BE2C (cell line): ENCODE measurements around the gene TSACC.

Experiments
- DNase-seq: peaks from one replicate; pipeline ENCODE4 v3.0.0-alpha.2; 2020
- H3K27me3 ChIP-seq: fragments of 250-450 bp; sonication (Bioruptor Pico); 2 replicates; pipeline ENCODE4 v1.5.1; 2020; ENCODE audit warnings: mild to moderate bottlenecking
- H3K36me3 ChIP-seq: fragments of 250-450 bp; sonication (Bioruptor Pico); 2 replicates; pipeline ENCODE4 v1.5.1; 2020; ENCODE audit warnings: mild to moderate bottlenecking
- H3K4me1 ChIP-seq: fragments of 250-450 bp; sonication (Bioruptor Pico); 2 replicates; pipeline ENCODE4 v1.5.1; 2020
- H3K4me3 ChIP-seq: 2 replicates; pipeline ENCODE4 v1.5.1; 2011; ENCODE audit warnings: low read depth, low read length
- H3K9me3 ChIP-seq: fragments of 250-450 bp; sonication (Bioruptor Pico); 2 replicates; pipeline ENCODE4 v1.5.1; 2020
- TF ChIP-seq, protein P1 (sequence below): IDR thresholded peaks from 2 replicates; pipeline ENCODE4 v1.5.1; 2012; ENCODE audit warnings: mild to moderate bottlenecking, low read depth, low read length

Gene TSACC

DNA sequence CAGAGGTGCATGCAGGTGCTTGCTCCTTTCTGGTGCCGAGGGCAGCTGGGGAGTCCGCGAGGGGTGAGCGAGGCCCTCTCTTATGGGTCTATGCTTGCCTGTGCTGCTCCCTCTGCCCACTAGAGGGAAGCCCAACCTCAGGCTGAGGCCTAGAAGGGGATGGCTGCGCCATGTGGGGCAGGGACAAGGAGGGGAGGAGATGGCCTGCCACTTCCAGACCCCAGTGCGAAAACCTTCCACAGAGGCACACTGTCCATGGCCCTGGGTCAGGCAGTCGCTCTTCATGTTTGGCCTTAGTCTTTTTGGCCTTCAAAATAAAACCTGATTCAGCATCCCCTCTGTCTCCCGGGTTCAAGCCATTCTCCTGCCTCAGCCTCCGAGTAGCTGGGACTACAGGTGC is 44.7 kb downstream of the TSACC start:
- TF ChIP-seq, protein P1, sequence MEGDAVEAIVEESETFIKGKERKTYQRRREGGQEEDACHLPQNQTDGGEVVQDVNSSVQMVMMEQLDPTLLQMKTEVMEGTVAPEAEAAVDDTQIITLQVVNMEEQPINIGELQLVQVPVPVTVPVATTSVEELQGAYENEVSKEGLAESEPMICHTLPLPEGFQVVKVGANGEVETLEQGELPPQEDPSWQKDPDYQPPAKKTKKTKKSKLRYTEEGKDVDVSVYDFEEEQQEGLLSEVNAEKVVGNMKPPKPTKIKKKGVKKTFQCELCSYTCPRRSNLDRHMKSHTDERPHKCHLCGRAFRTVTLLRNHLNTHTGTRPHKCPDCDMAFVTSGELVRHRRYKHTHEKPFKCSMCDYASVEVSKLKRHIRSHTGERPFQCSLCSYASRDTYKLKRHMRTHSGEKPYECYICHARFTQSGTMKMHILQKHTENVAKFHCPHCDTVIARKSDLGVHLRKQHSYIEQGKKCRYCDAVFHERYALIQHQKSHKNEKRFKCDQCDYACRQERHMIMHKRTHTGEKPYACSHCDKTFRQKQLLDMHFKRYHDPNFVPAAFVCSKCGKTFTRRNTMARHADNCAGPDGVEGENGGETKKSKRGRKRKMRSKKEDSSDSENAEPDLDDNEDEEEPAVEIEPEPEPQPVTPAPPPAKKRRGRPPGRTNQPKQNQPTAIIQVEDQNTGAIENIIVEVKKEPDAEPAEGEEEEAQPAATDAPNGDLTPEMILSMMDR = peak; percentile 94
- H3K4me1 ChIP-seq = peaks cover 8% of the 10 kb centered on the region
- peak; percentile 89 for DNase-seq
- no peaks in the 10 kb centered on the region for H3K9me3 ChIP-seq
- H3K36me3 ChIP-seq = no peaks in the 10 kb centered on the region
- H3K4me3 ChIP-seq = no peak overlapping the region
- H3K27me3 ChIP-seq = no peaks in the 10 kb centered on the region

DNA sequence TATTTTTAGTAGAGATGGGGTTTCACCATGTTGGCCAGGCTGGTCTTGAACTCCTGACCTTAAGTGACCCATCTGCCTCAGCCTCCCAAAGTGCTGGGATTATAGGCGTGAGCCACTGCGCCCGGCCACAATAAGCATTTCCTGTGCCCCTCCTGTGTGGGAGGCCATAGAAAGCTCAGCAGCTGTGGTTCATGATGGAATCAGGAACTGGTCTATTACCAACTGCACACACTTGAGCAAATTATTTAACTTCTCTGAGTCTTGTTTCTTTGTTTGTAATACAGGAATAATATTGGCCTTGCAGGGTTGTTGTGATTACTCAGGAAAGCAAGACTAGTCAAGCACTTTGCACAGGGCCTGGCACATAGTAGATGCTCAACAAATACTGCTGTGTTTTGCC is 45.7 kb downstream of the TSACC start:
- Histone ChIP-seq H3K4me1 (peaks cover 8% of the 10 kb centered on the region), H3K27me3 (no peaks in the 10 kb centered on the region), H3K36me3 (no peaks in the 10 kb centered on the region), H3K4me3 (no peak overlapping the region), H3K9me3 (no peaks in the 10 kb centered on the region)
- DNase-seq = no peak
- TF ChIP-seq, protein P1 = no peak

DNA sequence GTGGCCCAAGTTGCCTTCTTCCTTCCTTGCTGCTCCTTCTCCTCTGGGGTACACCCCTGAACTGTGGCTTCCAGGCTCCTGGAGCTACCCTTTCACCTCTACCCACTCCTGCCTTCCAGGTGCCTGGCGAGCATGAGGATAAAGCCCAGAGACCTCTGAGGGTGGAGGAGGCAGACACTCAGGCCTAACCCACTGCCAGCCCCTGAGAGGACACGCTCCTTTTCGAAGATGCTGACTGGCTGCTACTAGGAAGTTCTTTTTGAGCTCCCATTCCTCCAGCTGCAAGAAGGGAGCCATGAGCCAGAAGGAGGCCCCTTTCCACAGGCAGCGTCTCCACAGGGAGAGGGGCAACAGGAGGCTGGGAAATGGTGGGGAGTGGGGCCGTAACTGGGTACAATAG is 46.3 kb downstream of the TSACC start:
- Histone ChIP-seq H3K36me3 (no peaks in the 10 kb centered on the region), H3K9me3 (no peaks in the 10 kb centered on the region), H3K4me3 (no peak overlapping the region), H3K27me3 (no peaks in the 10 kb centered on the region), H3K4me1 (peaks cover 4% of the 10 kb centered on the region)
- DNase-seq = no peak
- TF ChIP-seq, protein P1 = no peak

DNA sequence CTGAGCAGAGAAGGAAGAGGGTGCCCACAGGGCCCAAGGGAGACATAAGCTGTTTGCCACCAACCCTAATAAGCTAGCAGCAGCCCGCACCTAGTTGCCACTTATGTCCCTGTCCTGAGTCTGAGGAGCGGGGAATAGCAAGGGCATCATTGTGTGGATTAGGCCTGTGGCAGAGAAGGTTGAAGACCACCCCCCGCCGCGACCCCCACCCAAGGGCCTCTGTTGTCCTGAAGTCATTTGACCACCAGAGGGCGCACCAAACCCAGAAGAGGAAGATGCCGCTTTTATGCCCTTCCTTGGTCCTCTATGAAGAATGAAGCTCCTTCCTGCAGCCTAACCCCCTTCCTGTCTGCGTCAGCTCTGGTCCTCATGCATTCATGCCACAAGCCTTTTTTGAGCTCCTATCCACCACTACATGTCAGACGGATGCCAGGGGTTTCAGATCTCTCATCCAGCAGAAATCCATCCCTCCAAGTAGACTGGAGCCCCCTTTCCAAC is 47.3 kb downstream of the TSACC start:
- Histone ChIP-seq H3K4me1 (peaks cover 4% of the 10 kb centered on the region), H3K27me3 (no peaks in the 10 kb centered on the region), H3K36me3 (no peaks in the 10 kb centered on the region), H3K9me3 (no peaks in the 10 kb centered on the region), H3K4me3 (no peak overlapping the region)
- peak; percentile 77 for DNase-seq
- TF ChIP-seq, protein P1 = peak; percentile 96

DNA sequence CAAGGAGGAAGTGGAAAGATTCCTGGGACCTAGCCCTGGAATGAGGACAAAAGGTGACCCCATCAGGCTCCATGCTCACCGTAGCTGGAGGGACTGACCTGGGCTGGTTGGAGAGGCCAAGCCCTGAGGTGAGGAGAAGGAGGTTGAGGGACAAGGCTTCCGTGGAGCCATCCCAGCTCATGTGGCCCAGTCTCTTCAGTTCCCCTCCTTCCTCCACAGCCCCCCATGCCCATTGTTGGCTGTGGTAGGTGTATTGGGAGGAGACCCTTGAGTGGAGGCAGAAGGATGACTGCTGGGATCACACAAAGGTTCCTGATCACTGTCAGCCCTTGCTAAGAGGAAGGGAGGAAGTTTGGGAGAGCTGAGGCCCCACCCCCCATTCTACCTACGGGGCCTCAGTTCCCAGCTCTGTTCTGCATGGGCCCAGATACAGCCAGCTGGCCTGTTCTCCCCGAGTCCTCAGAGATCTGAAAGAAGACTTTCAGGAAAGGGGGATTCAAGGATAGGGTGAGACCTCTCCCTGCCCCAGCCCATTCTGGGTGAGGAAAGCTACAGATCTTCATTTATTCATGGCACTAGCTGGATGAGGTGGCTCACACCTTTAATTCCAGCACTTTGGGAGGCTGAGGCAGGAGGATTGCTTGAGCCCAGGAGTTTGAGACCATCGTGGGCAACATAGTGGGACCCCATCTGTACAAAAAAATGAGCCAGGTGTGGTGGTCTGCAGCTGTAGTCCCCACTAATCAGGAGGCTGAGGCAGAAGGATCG is 48.0 kb downstream of the TSACC start:
- no peak for DNase-seq
- Histone ChIP-seq H3K36me3 (no peaks in the 10 kb centered on the region), H3K27me3 (no peaks in the 10 kb centered on the region), H3K4me3 (no peak overlapping the region), H3K9me3 (no peaks in the 10 kb centered on the region), H3K4me1 (peaks cover 4% of the 10 kb centered on the region)
- TF ChIP-seq, protein P1 = no peak
